ENCODE data around the gene HYOU1.
"Not testable (repeated sequence)": the region's sequence is repeated elsewhere in the genome, so short reads cannot be mapped to it uniquely, and the experiment has no call there.

Gene HYOU1

DNA sequence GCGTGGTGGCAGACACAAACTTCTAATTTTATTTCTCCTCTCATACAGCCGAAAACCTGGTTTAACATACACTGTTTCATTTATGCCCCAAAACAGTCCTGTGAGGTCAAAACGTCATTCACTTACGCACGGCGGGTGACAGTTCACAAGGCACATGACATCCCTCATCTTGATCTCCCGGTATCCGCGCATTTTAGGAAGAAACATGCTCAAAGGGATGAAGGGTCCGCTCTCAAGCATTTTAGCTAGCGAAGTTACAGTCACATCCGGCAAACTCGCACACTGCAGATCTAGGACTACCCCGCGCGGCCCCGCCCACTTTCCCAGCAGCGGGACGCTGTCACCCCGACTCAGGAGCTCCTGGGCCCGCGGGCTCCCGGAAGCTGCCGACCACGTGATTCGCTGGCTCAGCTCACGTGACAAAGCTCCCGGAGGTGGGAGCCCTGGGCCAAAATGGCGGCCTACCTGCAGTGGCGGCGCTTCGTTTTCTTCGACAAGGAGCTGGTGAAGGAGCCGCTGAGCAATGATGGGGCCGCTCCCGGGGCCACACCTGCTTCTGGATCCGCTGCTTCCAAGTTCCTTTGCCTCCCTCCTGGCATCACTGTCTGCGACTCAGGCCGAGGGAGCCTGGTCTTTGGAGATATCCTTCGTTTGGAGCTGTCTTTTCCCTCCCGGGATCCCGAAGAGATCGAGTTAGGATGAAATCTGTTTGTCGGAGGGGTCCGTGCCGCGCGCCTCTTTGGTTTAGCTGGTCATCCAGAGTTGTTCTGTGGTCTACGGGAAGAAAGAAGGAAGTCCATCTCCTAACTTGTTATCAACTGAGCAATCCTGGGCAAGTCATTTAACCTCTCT lies 10.6 kb upstream of the HYOU1 start, which contains the start of gene VPS11:
Gene VPS11 (plus strand): TSS at position 448 of the 852 bp plus-strand sequence. CDS start 6 bp downstream, at position 454.
- Mint-ChIP-seq H3K27me3 (no peaks in the 10 kb centered on the region), H3K36me3 (peaks cover 20% of the 10 kb centered on the region), H3K4me1 (peaks cover 49% of the 10 kb centered on the region), H3K4me3 (peak within 1 kb of the TSS; percentile 92), H3K27ac (peak within 1 kb of the TSS; percentile 98), H3K9me3 (no peaks in the 10 kb centered on the region)
- CTCF ChIA-PET, result interaction anchor here (0.6 to 1.7 kb wide), 10 partner anchors 10 to 280 kb away, joined by 3 to 11 read pairs (median 6); partner anchors contain the start of genes HINFP and HMBS
- DNase-seq, result peak; percentile 99

DNA sequence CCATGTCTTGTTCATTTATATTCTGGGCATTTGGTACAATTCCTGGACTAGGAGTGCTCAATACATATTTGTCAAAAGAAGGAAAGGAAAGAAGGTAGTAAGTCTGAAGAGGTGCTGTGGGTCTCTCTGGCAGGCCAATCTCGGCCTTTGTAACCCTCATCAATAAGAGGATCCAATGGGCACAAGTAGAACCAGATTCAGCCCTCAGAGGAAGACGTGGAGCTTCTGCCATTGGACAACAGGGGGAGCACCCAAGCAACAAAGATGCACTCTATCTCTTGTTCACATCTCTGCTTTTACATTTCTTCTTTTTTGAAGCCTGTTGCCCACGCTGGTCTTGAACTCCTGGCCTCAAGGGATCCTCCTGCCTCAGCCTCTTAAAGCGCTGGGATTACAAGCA lies 8.4 kb upstream of the HYOU1 start:
- Mint-ChIP-seq H3K27ac (peak overlapping the region; percentile 45), H3K36me3 (peaks cover 11% of the 10 kb centered on the region), H3K4me1 (peaks cover 49% of the 10 kb centered on the region), H3K27me3 (no peaks in the 10 kb centered on the region), H3K4me3 (peak overlapping the region; percentile 50), H3K9me3 (no peaks in the 10 kb centered on the region)
- DNase-seq, result peak; percentile 72
- CTCF ChIA-PET, result interaction anchor here (0.8 to 1.5 kb wide), 9 partner anchors 10 to 258 kb away, joined by 3 to 10 read pairs (median 4); partner anchors contain the start of genes DPAGT1, HMBS and NLRX1

DNA sequence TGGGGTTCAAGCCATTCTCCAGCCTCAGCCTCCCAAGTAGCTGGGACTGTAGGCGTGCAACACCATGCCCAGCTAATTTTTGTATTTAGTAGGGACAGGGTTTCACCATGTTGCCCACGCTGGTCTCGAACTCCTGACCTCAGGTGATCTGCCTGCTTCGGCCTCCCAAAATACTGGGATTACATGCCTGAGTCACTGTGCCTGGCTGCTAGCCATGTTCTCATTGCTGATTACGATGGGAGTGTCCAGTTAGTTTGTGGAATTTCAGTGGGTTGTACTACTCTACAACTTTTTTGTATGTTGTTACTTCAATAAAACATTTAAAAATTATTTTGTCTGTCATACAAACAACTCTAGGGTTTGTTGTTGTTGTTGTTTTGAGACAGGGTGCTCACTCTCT lies 5.8 kb upstream of the HYOU1 start:
- Mint-ChIP-seq H3K27ac (no peak overlapping the region), H3K36me3 (peaks cover 5% of the 10 kb centered on the region), H3K4me1 (peaks cover 39% of the 10 kb centered on the region), H3K9me3 (no peaks in the 10 kb centered on the region), H3K4me3 (no peak overlapping the region), H3K27me3 (no peaks in the 10 kb centered on the region)
- DNase-seq, result no peak
- CTCF ChIA-PET, result interaction anchor here (0.8 to 1.2 kb wide), 3 partner anchors 10 to 260 kb away, joined by 3 read pairs; no protein-coding TSS in a partner anchor

DNA sequence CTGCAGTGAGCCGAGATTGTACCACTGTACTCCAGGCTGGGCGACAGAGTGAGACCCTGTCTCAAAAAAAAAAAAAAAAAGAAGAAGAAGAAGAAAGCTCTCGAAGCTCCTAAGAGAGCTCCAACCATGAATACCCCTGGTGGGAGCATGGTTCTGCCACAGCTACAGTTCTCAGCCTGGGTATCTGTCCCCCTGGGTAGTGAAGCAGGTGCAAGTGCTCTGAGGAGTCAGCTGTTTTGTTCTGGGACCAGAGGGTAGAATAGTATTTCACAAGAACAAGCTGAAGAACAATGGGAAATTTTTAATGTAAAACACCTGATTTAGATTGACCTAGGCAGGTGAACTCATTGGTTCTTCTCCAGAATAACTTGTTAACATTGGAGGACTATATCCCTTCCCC lies 4.3 kb upstream of the HYOU1 start:
- no peak for DNase-seq
- H3K4me1 Mint-ChIP-seq, result peaks cover 33% of the 10 kb centered on the region
- H3K4me3 Mint-ChIP-seq, result no peak overlapping the region
- H3K27me3 Mint-ChIP-seq, result no peaks in the 10 kb centered on the region
- H3K36me3 Mint-ChIP-seq, result peaks cover 7% of the 10 kb centered on the region
- CTCF ChIA-PET, result interaction anchor here (0.7 kb wide), 1 partner anchor 11 kb away, joined by 3 read pairs; no protein-coding TSS in a partner anchor
- no peaks in the 10 kb centered on the region for H3K9me3 Mint-ChIP-seq
- no peak overlapping the region for H3K27ac Mint-ChIP-seq

DNA sequence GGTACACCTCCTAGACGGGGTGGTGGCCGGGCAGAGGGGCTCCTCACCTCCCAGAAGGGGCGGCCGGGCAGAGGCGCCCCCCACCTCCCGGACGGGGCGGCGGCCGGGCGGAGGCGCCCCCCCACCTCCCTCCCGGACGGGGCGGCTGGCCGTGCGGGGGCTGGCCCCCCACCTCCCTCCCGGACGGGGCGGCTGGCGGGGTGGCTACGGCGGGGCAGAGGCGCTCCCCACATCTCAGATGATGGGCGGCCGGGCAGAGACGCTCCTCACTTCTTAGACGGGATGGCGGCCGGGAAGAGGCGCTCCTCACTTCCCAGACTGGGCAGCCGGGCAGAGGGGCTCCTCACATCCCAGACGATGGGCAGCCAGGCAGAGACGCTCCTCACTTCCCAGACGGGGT lies 2.1 kb upstream of the HYOU1 start:
- CTCF ChIA-PET, result not testable (repeated sequence)

DNA sequence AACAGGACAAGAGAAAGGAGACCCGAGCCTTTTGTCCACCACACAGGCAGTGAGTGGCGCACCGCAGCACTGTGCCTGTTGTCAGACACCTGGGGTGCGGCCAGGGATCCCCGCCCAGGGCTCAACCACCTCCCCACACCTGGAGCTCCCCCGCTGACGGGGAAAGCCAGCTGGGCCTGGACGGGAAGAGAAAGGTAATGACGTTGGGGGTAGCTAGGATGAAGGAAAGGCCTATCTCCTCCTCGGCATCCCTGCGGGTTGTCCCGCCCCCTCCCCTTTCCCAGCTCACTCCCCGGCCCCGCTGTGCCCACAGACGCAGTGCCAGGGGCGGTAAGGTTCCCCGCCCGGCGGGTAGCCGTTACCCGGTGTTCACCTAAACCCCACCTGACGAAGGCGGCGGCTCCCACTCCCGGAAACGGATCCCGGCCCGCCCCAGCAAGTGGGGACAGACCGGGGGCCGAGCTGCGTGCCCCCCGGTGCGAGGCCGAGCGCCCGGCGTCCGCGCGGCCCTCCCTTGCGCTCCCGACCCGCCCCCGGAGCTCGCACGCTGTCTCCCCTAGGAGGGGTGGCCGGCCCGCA lies 495 bp downstream of the HYOU1 start:
- H3K27me3 Mint-ChIP-seq, result no peaks in the 10 kb centered on the region
- peaks cover 40% of the 10 kb centered on the region for H3K36me3 Mint-ChIP-seq
- H3K27ac Mint-ChIP-seq, result peak overlapping the region; percentile 98
- H3K4me3 Mint-ChIP-seq, result peak overlapping the region; percentile 97
- DNase-seq, result peak; percentile 68
- no peaks in the 10 kb centered on the region for H3K9me3 Mint-ChIP-seq
- H3K4me1 Mint-ChIP-seq, result peaks cover 48% of the 10 kb centered on the region
- CTCF ChIA-PET, result interaction anchor here (1.2 to 1.9 kb wide), 6 partner anchors 9 to 140 kb away, joined by 4 to 7 read pairs (median 5); partner anchors contain the start of genes SLC37A4 and TRAPPC4

More for the DNA sequence above, 2.1 kb upstream of the HYOU1 start:
- H3K4me3 Mint-ChIP-seq, H3K27me3 Mint-ChIP-seq, DNase-seq, H3K27ac Mint-ChIP-seq, H3K9me3 Mint-ChIP-seq: not testable (repeated sequence)
- Mint-ChIP-seq H3K36me3 (peaks cover 19% of the 10 kb centered on the region), H3K4me1 (peaks cover 37% of the 10 kb centered on the region)

DNA sequence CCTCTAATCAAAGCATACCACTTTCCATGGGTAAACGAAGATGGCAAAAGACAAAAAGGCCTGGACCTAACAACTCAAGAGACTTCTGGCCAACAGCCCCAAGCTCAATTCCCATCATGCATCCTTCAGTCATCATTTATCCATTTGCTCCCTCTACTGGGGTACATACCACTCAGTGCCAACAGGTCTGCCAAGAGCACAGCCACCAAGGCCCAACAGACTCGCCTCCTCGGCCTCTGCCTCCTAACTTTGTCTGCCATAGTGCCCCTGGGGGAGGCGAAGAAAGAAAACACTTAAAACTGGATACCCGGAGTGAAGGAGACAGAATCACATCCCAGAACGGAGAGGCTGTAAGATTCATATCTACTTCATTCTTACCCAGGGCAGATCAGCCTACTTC lies 1.1 kb downstream of the HYOU1 start:
- DNase-seq, result peak; percentile 33
- Mint-ChIP-seq H3K4me3 (peak overlapping the region; percentile 97), H3K27me3 (no peaks in the 10 kb centered on the region), H3K27ac (peak overlapping the region; percentile 87), H3K4me1 (peaks cover 48% of the 10 kb centered on the region), H3K9me3 (no peaks in the 10 kb centered on the region), H3K36me3 (peaks cover 47% of the 10 kb centered on the region)
- CTCF ChIA-PET, result interaction anchor here (0.9 to 1.9 kb wide), 7 partner anchors 9 to 141 kb away, joined by 3 to 7 read pairs (median 5); partner anchors contain the start of genes SLC37A4 and TRAPPC4

DNA sequence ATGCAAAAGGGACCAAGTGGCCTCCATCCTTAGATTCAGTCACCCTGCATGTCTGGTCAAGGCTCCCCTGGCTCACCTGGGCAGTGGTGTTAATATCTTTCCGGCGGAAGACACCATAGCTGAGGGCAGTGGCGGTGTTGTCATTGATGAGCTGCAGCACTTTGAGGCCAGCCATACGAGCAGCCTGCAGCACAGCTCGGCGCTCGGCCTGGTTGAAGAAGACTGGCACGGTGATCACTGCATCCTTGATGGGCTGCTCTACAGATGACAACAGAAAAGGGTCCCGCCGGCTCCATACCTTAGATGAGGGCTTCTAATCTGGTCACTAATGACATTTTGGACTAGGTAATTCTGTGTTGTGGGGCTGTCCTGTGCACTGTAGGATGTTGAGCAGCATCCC lies 2.6 kb downstream of the HYOU1 start:
- Mint-ChIP-seq H3K4me3 (no peak overlapping the region), H3K27me3 (no peaks in the 10 kb centered on the region), H3K36me3 (peaks cover 55% of the 10 kb centered on the region), H3K9me3 (no peaks in the 10 kb centered on the region), H3K27ac (no peak overlapping the region), H3K4me1 (peaks cover 48% of the 10 kb centered on the region)
- CTCF ChIA-PET, result interaction anchor here (1.0 kb wide), 1 partner anchor 12 kb away, joined by 3 read pairs; no protein-coding TSS in a partner anchor
- no peak for DNase-seq

DNA sequence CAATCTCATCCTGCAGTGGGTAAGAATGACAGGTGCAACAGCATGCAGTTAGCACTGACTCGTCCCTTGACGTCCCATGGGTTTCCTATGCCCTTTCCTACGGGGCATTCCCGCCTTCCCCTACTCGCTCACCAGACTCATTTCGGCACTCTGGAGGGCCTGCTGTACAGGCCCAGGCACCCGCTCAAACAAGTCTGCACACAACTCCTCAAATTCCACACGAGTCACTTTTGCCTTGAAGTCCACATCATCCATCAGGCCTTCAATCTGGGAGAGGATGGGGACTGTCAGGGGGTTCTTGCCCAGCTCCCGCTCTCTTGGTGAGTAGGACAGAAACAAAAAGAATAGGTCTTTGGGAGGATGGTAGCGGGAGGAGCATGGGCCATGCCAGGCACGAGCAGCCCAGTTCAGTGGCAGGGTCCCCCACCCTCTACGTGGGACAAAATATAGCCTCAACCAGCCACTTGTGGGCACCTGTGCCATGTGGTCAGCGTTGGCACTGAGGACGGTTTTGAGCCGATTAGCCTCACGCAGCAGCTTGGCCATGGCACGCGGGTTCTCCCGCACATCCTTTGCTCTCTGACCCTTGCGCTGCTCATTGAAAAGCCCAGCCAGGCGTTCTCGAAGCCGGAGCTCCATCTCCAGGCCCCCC lies 4.7 kb downstream of the HYOU1 start:
- Mint-ChIP-seq H3K27ac (peak overlapping the region; percentile 37), H3K27me3 (no peaks in the 10 kb centered on the region), H3K36me3 (peaks cover 70% of the 10 kb centered on the region), H3K4me3 (no peak overlapping the region), H3K9me3 (no peaks in the 10 kb centered on the region), H3K4me1 (peaks cover 36% of the 10 kb centered on the region)
- CTCF ChIA-PET, result interaction anchor here (1.1 kb wide), 1 partner anchor 11 kb away, joined by 3 read pairs; no protein-coding TSS in a partner anchor
- DNase-seq, result no peak

DNA sequence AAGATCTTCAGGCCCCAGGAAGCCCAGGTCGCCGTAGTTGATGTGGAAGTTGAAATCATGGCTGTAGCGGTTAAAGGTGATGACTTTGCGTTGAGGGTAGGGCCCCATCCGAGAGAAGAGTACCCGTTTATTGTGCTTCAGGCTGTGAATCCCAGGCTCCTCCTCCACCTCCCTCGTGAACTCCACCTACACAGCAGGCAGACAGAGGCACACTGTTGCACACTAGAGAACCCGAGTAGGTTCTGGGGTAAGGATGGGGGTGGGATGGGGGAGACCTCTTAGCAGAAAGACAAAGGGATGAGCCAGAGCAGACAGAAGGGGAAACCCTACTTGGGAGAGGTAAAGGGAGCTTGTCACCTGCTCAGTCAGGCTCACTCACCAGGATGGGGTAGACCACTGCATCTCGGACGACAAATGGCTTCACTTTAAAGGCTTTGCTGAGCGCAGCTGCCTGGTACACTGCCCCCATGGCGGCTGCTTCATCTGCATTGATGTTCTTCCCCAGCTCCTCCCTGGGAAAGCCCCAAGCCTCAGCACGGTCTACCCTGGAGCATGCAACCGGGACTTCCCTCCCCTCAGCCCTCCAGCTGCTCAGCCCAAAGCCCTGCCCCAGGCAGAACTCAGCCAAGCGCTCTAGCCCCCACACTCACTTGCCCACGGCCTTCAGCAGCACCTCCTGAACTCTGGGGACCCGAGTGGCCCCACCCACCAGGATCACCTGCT lies 5.4 kb downstream of the HYOU1 start:
- no peaks in the 10 kb centered on the region for H3K27me3 Mint-ChIP-seq
- CTCF ChIA-PET, result interaction anchor here (1.4 to 1.6 kb wide), 2 partner anchors 20 to 145 kb away, joined by 3 read pairs; no protein-coding TSS in a partner anchor
- peaks cover 74% of the 10 kb centered on the region for H3K36me3 Mint-ChIP-seq
- H3K9me3 Mint-ChIP-seq, result no peaks in the 10 kb centered on the region
- no peak for DNase-seq
- H3K27ac Mint-ChIP-seq, result peak overlapping the region; percentile 37
- peaks cover 34% of the 10 kb centered on the region for H3K4me1 Mint-ChIP-seq
- no peak overlapping the region for H3K4me3 Mint-ChIP-seq

DNA sequence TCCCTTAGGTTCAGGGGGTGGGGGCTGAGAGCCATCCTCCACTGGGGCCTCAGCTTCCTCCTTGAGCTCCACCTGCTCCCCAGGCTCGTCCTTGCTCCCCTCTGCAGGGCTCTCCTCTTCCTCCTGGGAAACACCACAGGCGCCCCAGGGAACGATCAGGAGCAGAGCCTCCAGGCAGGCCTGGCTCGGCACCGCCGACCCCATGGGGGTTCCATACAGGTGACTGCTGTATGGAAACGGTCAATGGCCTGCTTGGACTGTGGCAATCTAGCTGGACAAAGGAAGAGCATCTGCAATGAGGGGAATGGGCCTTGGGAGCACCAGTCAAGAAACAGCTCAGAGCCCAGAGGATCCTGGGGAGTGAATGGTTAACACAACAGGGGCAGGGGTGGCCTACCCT lies 7.9 kb downstream of the HYOU1 start:
- Mint-ChIP-seq H3K9me3 (no peaks in the 10 kb centered on the region), H3K27ac (no peak overlapping the region), H3K36me3 (peaks cover 73% of the 10 kb centered on the region), H3K4me3 (no peak overlapping the region), H3K4me1 (peaks cover 13% of the 10 kb centered on the region), H3K27me3 (no peaks in the 10 kb centered on the region)
- DNase-seq, result no peak
- CTCF ChIA-PET, result interaction anchor here (1.4 kb wide), 1 partner anchor 18 kb away, joined by 4 read pairs; the partner anchor contains the start of gene SLC37A4

DNA sequence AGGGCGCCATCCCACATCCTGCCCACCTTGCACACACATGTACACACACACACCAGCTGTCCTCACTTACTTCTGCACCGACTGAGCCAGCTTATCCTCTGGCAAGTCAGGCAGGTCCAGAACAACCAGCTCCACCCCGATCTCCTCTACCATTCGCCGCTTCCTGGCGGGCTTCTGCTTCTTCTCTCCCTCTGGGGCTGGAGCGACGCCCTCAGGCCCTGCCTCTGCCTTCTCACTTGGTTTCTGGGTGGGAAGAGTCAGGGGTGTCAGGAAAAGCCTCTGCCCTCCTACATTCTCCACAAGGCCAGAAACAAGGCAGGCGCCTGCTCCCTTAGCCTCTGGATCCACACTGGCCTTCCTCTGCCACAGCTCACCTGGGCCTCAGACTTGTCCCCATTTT lies 8.4 kb downstream of the HYOU1 start:
- no peak for DNase-seq

DNA sequence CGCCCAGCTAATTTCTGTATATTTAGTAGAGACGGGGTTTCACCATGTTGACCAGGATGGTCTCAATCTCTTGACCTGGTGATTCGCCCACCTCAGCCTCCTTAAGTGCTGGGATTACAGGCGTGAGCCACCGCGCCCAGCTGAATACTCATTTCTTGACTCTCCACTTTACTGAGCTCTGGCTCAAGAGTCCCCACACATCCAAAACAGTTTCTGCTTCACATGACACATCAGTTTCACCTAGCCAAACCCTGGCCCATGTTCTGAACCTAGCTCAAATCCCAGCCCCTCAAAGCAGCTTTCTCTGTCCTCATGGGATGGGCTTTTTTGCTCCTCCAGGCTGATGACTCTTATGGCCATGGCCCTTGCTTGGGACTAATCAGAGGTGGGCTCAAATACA lies 9.8 kb downstream of the HYOU1 start:
- H3K27me3 Mint-ChIP-seq, result no peaks in the 10 kb centered on the region
- no peak overlapping the region for H3K4me3 Mint-ChIP-seq
- no peaks in the 10 kb centered on the region for H3K9me3 Mint-ChIP-seq
- no peak overlapping the region for H3K27ac Mint-ChIP-seq
- peaks cover 2% of the 10 kb centered on the region for H3K4me1 Mint-ChIP-seq
- CTCF ChIA-PET, result interaction anchor here (0.9 to 1.3 kb wide), 2 partner anchors 9 to 18 kb away, joined by 3 to 4 read pairs; no protein-coding TSS in a partner anchor
- DNase-seq, result no peak
- peaks cover 56% of the 10 kb centered on the region for H3K36me3 Mint-ChIP-seq

More for the DNA sequence above, 8.4 kb downstream of the HYOU1 start:
- CTCF ChIA-PET, result interaction anchor here (0.7 to 1.4 kb wide), 2 partner anchors 18 to 21 kb away, joined by 3 to 4 read pairs; partner anchors contain the start of gene SLC37A4
- H3K4me1 Mint-ChIP-seq, result peaks cover 12% of the 10 kb centered on the region
- no peaks in the 10 kb centered on the region for H3K27me3 Mint-ChIP-seq
- no peak overlapping the region for H3K4me3 Mint-ChIP-seq
- H3K27ac Mint-ChIP-seq, result no peak overlapping the region
- H3K9me3 Mint-ChIP-seq, result no peaks in the 10 kb centered on the region
- peaks cover 69% of the 10 kb centered on the region for H3K36me3 Mint-ChIP-seq

Measured in activated naive CD4-positive, alpha-beta T cell treated with anti-CD3 and anti-CD28 coated beads, Interleukin-2, amount 10 ng/mL, durations not matched to agents 7 days and 5 days (primary cell).